GM12892 (cell line): ENCODE measurements around the gene ATG2A.
"Not testable (repeated sequence)": the region's sequence is repeated elsewhere in the genome, so short reads cannot be mapped to it uniquely, and the experiment has no call there.

ENCODE experiments used
- DNase-seq: peaks from one replicate; pipeline ENCODE4 v3.0.0; 2011; ENCODE audit not compliant: insufficient read length
- FAIRE-seq: peaks from 2 replicates; lab custom pipeline; 2011; peaks lifted over from hg19 to GRCh38; lab: Jason Lieb, UNC
- POLR2A ChIP-seq: IDR thresholded peaks from 2 replicates; pipeline ENCODE4 v1.6.1; 2011; ENCODE audit warnings: low read depth, low read length, control low read depth
- POLR2AphosphoS5 ChIP-seq: IDR thresholded peaks from 2 replicates; pipeline ENCODE4 v1.6.1; 2011; ENCODE audit warnings: low read depth, low read length, control low read depth
- TAF1 ChIP-seq: IDR thresholded peaks from 2 replicates; pipeline ENCODE4 v1.6.1; 2011; ENCODE audit warnings: low read depth, mild to moderate bottlenecking, control low read depth, low read length, borderline replicate concordance

The ATG2A gene

GRCh38 chr11:64853709-64854108 is 63.3 kb downstream of the ATG2A start:
- FAIRE-seq: peak; percentile 95
- no peak; the same call in 1 of the 2 replicates for TF ChIP-seq POLR2AphosphoS5
- TF ChIP-seq POLR2A: 0 out of 2 replicates have a peak, but pooled peaks have one; percentile 25
- no peak for TF ChIP-seq TAF1
- DNase-seq: no peak

- DNase-seq (no peak), FAIRE-seq (peak; percentile 91)
- TF ChIP-seq POLR2A: no peak; the same call in 1 of the 2 replicates
- TF ChIP-seq TAF1: no peak
- 0 out of 2 replicates have a peak, but pooled peaks have one; percentile 28 for TF ChIP-seq POLR2AphosphoS5
Observed at GRCh38 chr11:64852804-64853509, 64.1 kb downstream of the ATG2A start.

DNA sequence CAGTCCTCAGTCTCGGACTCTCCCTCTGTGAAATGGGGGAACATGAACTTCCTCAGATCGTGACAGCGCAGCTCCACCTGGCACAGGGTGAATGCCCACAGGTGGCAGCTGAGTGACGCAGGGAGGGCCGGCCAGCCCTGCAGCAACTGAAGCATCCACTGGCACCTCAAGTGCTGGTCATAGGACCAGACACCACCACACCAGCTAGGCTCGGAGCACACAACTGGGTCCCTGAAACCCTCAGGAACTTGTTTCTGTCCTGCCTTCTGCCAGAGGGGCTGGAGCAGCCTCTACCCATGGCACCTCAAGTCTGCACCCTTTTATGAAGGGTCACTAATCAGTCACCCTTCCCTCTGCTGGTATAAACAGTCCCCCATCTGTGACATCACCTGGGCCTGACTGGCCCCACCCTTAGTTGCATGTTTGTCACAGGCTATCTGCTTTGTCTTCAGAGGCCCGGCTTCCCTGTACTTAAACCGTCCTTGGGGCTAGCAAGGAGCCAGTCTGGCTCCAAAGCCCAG is 65.1 kb downstream of the ATG2A start:
- no peak for FAIRE-seq
- TF ChIP-seq TAF1 (no peak), POLR2A (peak; percentile 63), POLR2AphosphoS5 (peak; percentile 91)
- no peak for DNase-seq

DNA sequence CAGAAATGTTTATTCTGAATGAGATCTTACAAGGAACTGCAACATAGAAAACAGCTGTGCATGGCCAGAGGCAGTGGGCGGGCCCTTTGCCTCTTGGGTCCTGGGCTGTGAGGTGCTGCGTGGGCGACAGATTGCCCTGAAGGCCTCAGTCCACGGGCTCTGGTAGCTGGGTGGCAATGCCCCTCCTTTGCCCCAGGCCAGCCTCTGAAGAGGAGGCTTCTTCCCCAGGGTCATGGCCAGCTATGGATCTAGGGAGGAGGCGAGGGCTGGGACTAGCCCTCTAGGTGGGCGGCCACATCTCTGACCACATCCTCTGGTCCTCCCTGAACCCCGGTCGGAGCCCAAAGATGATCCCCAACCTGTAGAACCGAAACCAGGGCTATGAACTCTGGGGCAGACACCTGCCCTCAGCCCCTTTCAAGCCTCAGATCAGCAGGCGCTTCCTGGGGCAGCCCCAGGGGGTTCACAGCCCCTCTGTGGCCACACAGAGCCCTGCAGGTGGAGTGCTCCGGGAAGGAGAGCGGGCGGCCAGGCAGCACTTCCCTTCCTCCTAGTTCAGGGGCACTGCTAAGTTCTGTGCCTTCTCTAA is 65.9 kb downstream of the ATG2A start:
- FAIRE-seq (peak; percentile 99), DNase-seq (peak; percentile 93)
- TF ChIP-seq POLR2AphosphoS5 (peak; percentile 70; the same call in 1 of the 2 replicates), TAF1 (peak; percentile 41; the same call in 1 of the 2 replicates), POLR2A (peak; percentile 62)

- DNase-seq (no peak), FAIRE-seq (peak; percentile 60)
- TF ChIP-seq POLR2A (0 out of 2 replicates have a peak, but pooled peaks have one; percentile 34), POLR2AphosphoS5 (0 out of 2 replicates have a peak, but pooled peaks have one; percentile 52), TAF1 (no peak)
Observed at GRCh38 chr11:64849598-64850356, 67.2 kb downstream of the ATG2A start.

GRCh38 chr11:64848826-64849597 is 68.0 kb downstream of the ATG2A start:
- TF ChIP-seq TAF1: no peak
- no peak; the same call in 1 of the 2 replicates for TF ChIP-seq POLR2AphosphoS5
- TF ChIP-seq POLR2A: no peak
- FAIRE-seq: no peak
- DNase-seq: no peak

- no peak for DNase-seq
- TF ChIP-seq POLR2AphosphoS5 (no peak), POLR2A (no peak), TAF1 (no peak)
- peak; percentile 87 for FAIRE-seq
Observed at GRCh38 chr11:64848214-64848825, 68.7 kb downstream of the ATG2A start.

- DNase-seq (peak; percentile 87), FAIRE-seq (peak; percentile 95)
- TF ChIP-seq TAF1 (no peak), POLR2A (no peak), POLR2AphosphoS5 (no peak)
Observed at GRCh38 chr11:64846998-64847666, 69.9 kb downstream of the ATG2A start.

GRCh38 chr11:64845776-64846129 is 71.3 kb downstream of the ATG2A start:
- FAIRE-seq, DNase-seq: not testable (repeated sequence)

GRCh38 chr11:64845129-64845775 is 71.8 kb downstream of the ATG2A start:
- DNase-seq (no peak), FAIRE-seq (peak; percentile 56)
- TF ChIP-seq TAF1 (no peak), POLR2A (no peak), POLR2AphosphoS5 (no peak)
